Tibial nerve (tissue), 4 donors: ENCODE data around the gene FAM174C. TPM values are rescaled to one million over a fixed set of nuclear protein-coding genes. Genes with fewer than 3 reads are reported as not detected.

Experiments
- DNase-seq, 2 donors: peaks; one replicate each; pipeline ENCODE4 v3.0.0-alpha.2; 2019; ENCODE audit warnings: low spot score in 2 of 2
- H3K27ac ChIP-seq, 4 donors: fragments of 200-600 bp; sonication (generic) in 3 of 4; one replicate each; pipeline ENCODE4 v1.5.1; 2017 to 2019; ENCODE audit warnings: mild to moderate bottlenecking in 1 of 4
- H3K27me3 ChIP-seq, 2 donors: fragments of 200-600 bp; sonication (generic) in 1 of 2; one replicate each; pipeline versions ENCODE4 v1.5.1 to v1.6.0; 2017 to 2019
- H3K36me3 ChIP-seq, 3 donors: fragments of 200-600 bp; sonication (generic); one replicate each; pipeline ENCODE4 v1.5.1; 2018 to 2019
- H3K4me1 ChIP-seq, 4 donors: fragments of 200-600 bp; sonication (generic) in 3 of 4; one replicate each; pipeline ENCODE4 v1.5.1; 2017 to 2019
- H3K4me3 ChIP-seq, 4 donors: fragments of 200-600 bp; sonication (generic) in 3 of 4; one replicate each; pipeline ENCODE4 v1.5.1; 2017 to 2019; ENCODE audit warnings: mild to moderate bottlenecking in 1 of 4, moderate library complexity in 1 of 4
- H3K9me3 ChIP-seq, 4 donors: fragments of 200-600 bp; sonication (generic) in 3 of 4; one replicate each; pipeline ENCODE4 v1.5.1; 2017 to 2019
- CTCF ChIP-seq, 5 experiments: fragments of 200-600 bp in 3 of 5; fragments of 450-650 bp in 2 of 5; sonication (generic) in 3 of 5; IDR thresholded peaks; one replicate each; pipeline ENCODE4 v1.5.1; 2016 to 2019; ENCODE audit warnings: antibody characterized with exemption in 5 of 5, mild to moderate bottlenecking in 3 of 5, moderate library complexity in 2 of 5
- EP300 ChIP-seq, 2 donors: sonication (generic); formaldehyde crosslinking; IDR thresholded peaks; one replicate each; pipeline ENCODE4 v1.6.1; 2017; ENCODE audit warnings: antibody characterized with exemption in 2 of 2, mild to moderate bottlenecking in 1 of 2
- POLR2A ChIP-seq, 2 donors: fragments of 450-650 bp; IDR thresholded peaks; one replicate each; pipeline ENCODE4 v1.6.1; 2017; ENCODE audit warnings: antibody characterized with exemption in 2 of 2, mild to moderate bottlenecking in 2 of 2, moderate library complexity in 2 of 2
- WGBS, 2 donors: methylation state at CpG; one replicate each; pipeline ENCODE4 v1.1.5; 2018; 5-methylcytosine and 5-hydroxymethylcytosine counted together
- total RNA-seq, 4 donors: library from RNA; depleted of rRNA; stranded (reverse); fragments of >200 nt; gene quantifications; one replicate each; pipeline ENCODE4 v1.1.0, GENCODE V29; 2016

The FAM174C gene
- total RNA-seq, 4 donors from 2014 or later, result 25.5 to 80.7 (median 52.0) TPM

- H3K4me1 ChIP-seq, result peaks cover 0 to 97% (median 77%) of the 10 kb centered on the region in 4 donors
- H3K4me3 ChIP-seq, result no peak overlapping the region
- 74 to 78% methylated on average over 38 to 43 of the region's 52 CpGs for WGBS, 2 donors
- TF ChIP-seq EP300 (IDR thresholded peaks at IDR 0.05), result no peak
- TF ChIP-seq CTCF (IDR thresholded peaks at IDR 0.05), result no peak
- TF ChIP-seq POLR2A (IDR thresholded peaks at IDR 0.05), result no peak
- peak overlapping the region; percentile 94 to 100 (median 98) for H3K27ac ChIP-seq
- DNase-seq, result no peak
- H3K27me3 ChIP-seq, result no peaks in the 10 kb centered on the region
- H3K9me3 ChIP-seq, result no peaks in the 10 kb centered on the region
- peaks cover 7 to 44% (median 24%) of the 10 kb centered on the region in 3 donors for H3K36me3 ChIP-seq
These were observed 19.9 kb upstream of the FAM174C start for GRCh38 chr19:1255186-1256161.

- Histone ChIP-seq H3K9me3 (no peaks in the 10 kb centered on the region), H3K27ac (peak overlapping the region in 3 of 4 donors; percentile 20 to 99 (median 93)), H3K4me1 (peaks cover 0 to 95% (median 79%) of the 10 kb centered on the region in 4 donors), H3K4me3 (no peak overlapping the region), H3K36me3 (peaks cover 7 to 44% (median 24%) of the 10 kb centered on the region in 3 donors), H3K27me3 (no peaks in the 10 kb centered on the region)
- 74 to 78% methylated on average over 18 to 45 of the region's 46 CpGs for WGBS, 2 donors
- TF ChIP-seq EP300 (IDR thresholded peaks at IDR 0.05) (no peak), POLR2A (IDR thresholded peaks at IDR 0.05) (no peak), CTCF (IDR thresholded peaks at IDR 0.05) (no peak)
- DNase-seq, result no peak
These were observed 18.5 kb upstream of the FAM174C start for GRCh38 chr19:1256646-1257474.

GRCh38 chr19:1257475-1258162 is 17.7 kb upstream of the FAM174C start:
- H3K27ac ChIP-seq, result peak overlapping the region; percentile 14 to 99 (median 95)
- H3K4me1 ChIP-seq, result peaks cover 0 to 96% (median 81%) of the 10 kb centered on the region in 4 donors
- 59% methylated on average over 23 of the region's 23 CpGs for WGBS, 2 donors
- H3K4me3 ChIP-seq, result no peak overlapping the region
- H3K36me3 ChIP-seq, result peaks cover 7 to 44% (median 24%) of the 10 kb centered on the region in 3 donors
- no peak for TF ChIP-seq POLR2A (IDR thresholded peaks at IDR 0.05)
- no peak for TF ChIP-seq EP300 (IDR thresholded peaks at IDR 0.05)
- TF ChIP-seq CTCF (IDR thresholded peaks at IDR 0.05), result no peak
- DNase-seq, result no peak
- H3K27me3 ChIP-seq, result no peaks in the 10 kb centered on the region
- no peaks in the 10 kb centered on the region for H3K9me3 ChIP-seq

GRCh38 chr19:1258163-1258492 is 17.2 kb upstream of the FAM174C start:
- Histone ChIP-seq H3K27ac (peak overlapping the region; percentile 14 to 99 (median 95)), H3K4me1 (peaks cover 0 to 96% (median 80%) of the 10 kb centered on the region in 4 donors), H3K4me3 (no peak overlapping the region), H3K36me3 (peaks cover 7 to 44% (median 24%) of the 10 kb centered on the region in 3 donors), H3K27me3 (no peaks in the 10 kb centered on the region), H3K9me3 (no peaks in the 10 kb centered on the region)
- no peak for TF ChIP-seq POLR2A (IDR thresholded peaks at IDR 0.05)
- no peak for TF ChIP-seq EP300 (IDR thresholded peaks at IDR 0.05)
- no peak for TF ChIP-seq CTCF (IDR thresholded peaks at IDR 0.05)
- 69 to 71% methylated on average over 8 of the region's 8 CpGs for WGBS, 2 donors
- DNase-seq, result no peak
